ENCODE data around the gene KRT8.

The KRT8 gene

DNA sequence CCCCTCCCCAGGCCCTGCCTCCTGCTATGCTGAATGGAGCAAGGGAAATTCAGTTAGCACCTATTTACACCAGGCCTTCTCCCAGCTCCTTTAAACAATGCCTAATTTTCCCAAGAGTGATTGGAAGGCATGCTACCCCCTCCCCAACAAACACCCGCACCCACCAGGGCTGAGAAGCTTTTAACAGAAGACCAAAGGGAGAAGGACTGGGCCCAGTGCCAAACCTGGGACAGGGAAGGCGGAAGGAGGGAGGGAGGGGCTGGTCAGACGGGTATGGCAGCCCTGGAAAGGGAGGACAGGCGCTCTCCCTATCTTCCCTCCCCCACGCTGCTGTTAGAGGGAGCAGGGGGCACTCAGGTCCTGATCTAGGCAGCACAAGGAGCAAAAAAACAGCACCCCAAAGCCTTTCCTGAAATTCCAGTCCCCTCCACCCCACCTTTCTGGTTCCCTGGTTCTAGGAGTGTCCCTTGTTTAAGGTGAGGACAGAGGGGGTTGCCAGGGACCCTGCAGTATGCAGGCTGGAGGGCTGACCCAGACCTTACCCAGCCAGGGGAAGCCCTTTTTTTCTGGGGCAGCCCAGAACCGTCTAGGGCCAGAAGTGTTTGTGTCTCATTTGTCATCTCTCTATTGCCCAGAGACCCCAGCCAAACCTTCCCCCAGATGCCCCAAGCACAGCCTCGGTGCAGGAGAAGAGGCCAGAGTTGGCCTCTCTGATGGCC lies 2.4 kb upstream of the KRT8 start:
- no peak for DNase-seq (ENCODE audit: low read depth, low spot score)
- H3K9me3 ChIP-seq (ENCODE audit: insufficient read depth, low read length), result no peaks in the 10 kb centered on the region
- H3K36me3 ChIP-seq (ENCODE audit: insufficient read depth, insufficient read length, low read length), result peaks cover 23% of the 10 kb centered on the region
- peaks cover 27% of the 10 kb centered on the region for H3K4me1 ChIP-seq (ENCODE audit: insufficient read depth, insufficient read length)
- TF ChIP-seq SUZ12 (IDR thresholded peaks at IDR 0.05; ENCODE audit: extremely low read depth, insufficient read depth, insufficient read length) (no peak), YY1 (IDR thresholded peaks at IDR 0.05; ENCODE audit: insufficient read depth, insufficient read length) (no peak), ZNF274 (IDR thresholded peaks at IDR 0.05; ENCODE audit: low read depth, low read length) (no peak)
- H3K4me3 ChIP-seq (ENCODE audit: insufficient read length, low read depth), result no peak overlapping the region
- no peaks in the 10 kb centered on the region for H3K27me3 ChIP-seq (ENCODE audit: insufficient read depth, insufficient read length)
- H3K9ac ChIP-seq (ENCODE audit: insufficient read length, low read depth), result peak overlapping the region; percentile 47

DNA sequence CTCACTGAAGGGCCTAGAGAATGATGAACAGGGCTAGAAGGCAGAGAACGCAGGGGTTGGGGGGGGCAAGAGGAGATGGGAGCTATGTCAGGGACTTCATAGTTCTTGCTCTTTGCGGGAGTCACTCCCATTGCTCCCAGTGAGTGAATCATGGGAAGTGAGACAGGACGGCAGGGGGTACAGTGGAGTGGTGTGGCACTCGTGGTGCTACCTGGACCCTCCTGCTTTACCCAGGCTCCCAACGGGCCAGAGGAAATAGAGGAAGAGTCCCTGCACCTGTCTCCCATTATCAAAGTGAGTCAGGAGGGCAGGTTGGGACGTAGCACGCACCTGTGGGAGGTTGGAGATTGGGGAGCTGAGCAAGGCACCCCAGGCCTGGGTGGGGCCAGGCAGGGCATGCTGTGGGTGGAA lies 1.3 kb upstream of the KRT8 start:
- no peaks in the 10 kb centered on the region for H3K9me3 ChIP-seq (ENCODE audit: insufficient read depth, low read length)
- peak overlapping the region; percentile 69 for H3K9ac ChIP-seq (ENCODE audit: insufficient read length, low read depth)
- no peak overlapping the region for H3K4me3 ChIP-seq (ENCODE audit: insufficient read length, low read depth)
- H3K36me3 ChIP-seq (ENCODE audit: insufficient read depth, insufficient read length, low read length), result peaks cover 34% of the 10 kb centered on the region
- TF ChIP-seq ZNF274 (IDR thresholded peaks at IDR 0.05; ENCODE audit: low read depth, low read length), result no peak
- TF ChIP-seq SUZ12 (IDR thresholded peaks at IDR 0.05; ENCODE audit: extremely low read depth, insufficient read depth, insufficient read length), result no peak
- TF ChIP-seq YY1 (IDR thresholded peaks at IDR 0.05; ENCODE audit: insufficient read depth, insufficient read length), result no peak
- peaks cover 27% of the 10 kb centered on the region for H3K4me1 ChIP-seq (ENCODE audit: insufficient read depth, insufficient read length)
- no peak for DNase-seq (ENCODE audit: low read depth, low spot score)
- no peaks in the 10 kb centered on the region for H3K27me3 ChIP-seq (ENCODE audit: insufficient read depth, insufficient read length)

DNA sequence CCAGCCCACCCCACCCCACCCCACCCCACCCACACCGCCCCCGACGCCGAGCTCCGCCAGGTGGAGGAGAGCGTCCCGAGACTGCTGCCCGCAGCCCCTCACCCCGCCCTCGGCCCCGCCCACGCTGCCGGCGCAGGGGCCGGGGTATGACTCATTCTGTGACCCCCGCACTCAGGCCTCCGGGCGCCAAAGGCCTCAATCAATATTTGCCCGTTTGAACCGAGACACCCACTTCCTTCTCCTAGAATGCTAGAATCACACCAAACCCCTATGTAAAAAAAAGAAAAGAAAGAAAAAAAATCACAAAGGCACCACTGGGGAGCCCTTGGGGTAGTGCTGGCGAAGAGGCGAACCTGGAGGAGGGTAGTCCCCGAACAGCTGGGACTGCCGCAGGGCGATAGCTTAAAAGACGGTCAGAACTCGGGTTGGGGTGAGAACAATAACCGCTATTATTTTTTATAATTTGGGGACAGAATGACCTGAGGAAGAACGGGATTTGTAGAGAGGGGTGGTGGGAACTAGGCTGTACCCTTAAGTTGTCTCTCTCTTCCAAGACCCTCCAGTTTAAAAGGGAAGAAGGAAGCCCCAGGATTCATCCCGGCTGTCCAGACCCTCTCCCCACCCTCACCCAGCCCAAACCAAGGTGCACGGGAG lies 894 bp downstream of the KRT8 start:
- Histone ChIP-seq H3K27me3 (ENCODE audit: insufficient read depth, insufficient read length) (no peaks in the 10 kb centered on the region), H3K36me3 (ENCODE audit: insufficient read depth, insufficient read length, low read length) (peaks cover 55% of the 10 kb centered on the region), H3K4me1 (ENCODE audit: insufficient read depth, insufficient read length) (peaks cover 23% of the 10 kb centered on the region), H3K9me3 (ENCODE audit: insufficient read depth, low read length) (no peaks in the 10 kb centered on the region), H3K9ac (ENCODE audit: insufficient read length, low read depth) (peak overlapping the region; percentile 99), H3K4me3 (ENCODE audit: insufficient read length, low read depth) (peak overlapping the region; percentile 96)
- no peak for DNase-seq (ENCODE audit: low read depth, low spot score)
- TF ChIP-seq YY1 (IDR thresholded peaks at IDR 0.05; ENCODE audit: insufficient read depth, insufficient read length), result no peak
- no peak for TF ChIP-seq ZNF274 (IDR thresholded peaks at IDR 0.05; ENCODE audit: low read depth, low read length)
- TF ChIP-seq SUZ12 (IDR thresholded peaks at IDR 0.05; ENCODE audit: extremely low read depth, insufficient read depth, insufficient read length), result no peak

DNA sequence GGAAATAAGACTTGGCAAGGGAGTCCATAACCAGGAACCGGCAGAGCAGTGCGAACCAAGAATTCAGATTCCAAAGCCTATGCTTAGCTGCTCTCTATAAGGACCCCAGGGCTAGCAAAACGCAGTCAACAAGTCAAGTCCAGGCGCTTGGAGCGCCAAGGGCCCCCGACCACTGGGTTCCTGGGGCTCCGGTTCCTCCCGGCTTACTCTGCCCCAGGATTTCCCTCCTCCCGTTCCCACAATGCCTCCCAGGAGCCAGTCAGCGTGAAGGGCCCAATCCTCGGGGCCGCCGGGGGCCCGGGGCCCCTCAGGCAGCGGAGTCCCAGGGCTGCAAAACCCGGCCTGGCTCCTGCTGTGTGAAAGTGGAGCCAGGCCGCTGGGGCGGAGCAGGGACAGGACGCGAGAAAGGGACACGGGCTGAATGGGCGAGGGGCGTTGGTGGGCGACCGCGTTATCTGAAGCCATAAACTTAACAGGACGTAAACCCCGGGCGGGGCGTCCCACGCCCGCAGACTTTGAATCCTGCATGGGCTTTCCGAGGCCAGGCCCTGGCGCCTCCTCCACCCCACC lies 1.5 kb downstream of the KRT8 start:
- Histone ChIP-seq H3K36me3 (ENCODE audit: insufficient read depth, insufficient read length, low read length) (peaks cover 60% of the 10 kb centered on the region), H3K27me3 (ENCODE audit: insufficient read depth, insufficient read length) (no peaks in the 10 kb centered on the region), H3K9me3 (ENCODE audit: insufficient read depth, low read length) (no peaks in the 10 kb centered on the region), H3K4me3 (ENCODE audit: insufficient read length, low read depth) (peak overlapping the region; percentile 78), H3K4me1 (ENCODE audit: insufficient read depth, insufficient read length) (peaks cover 20% of the 10 kb centered on the region), H3K9ac (ENCODE audit: insufficient read length, low read depth) (peak overlapping the region; percentile 91)
- DNase-seq (ENCODE audit: low read depth, low spot score), result peak; percentile 82
- TF ChIP-seq SUZ12 (IDR thresholded peaks at IDR 0.05; ENCODE audit: extremely low read depth, insufficient read depth, insufficient read length) (no peak), YY1 (IDR thresholded peaks at IDR 0.05; ENCODE audit: insufficient read depth, insufficient read length) (no peak), ZNF274 (IDR thresholded peaks at IDR 0.05; ENCODE audit: low read depth, low read length) (no peak)

DNA sequence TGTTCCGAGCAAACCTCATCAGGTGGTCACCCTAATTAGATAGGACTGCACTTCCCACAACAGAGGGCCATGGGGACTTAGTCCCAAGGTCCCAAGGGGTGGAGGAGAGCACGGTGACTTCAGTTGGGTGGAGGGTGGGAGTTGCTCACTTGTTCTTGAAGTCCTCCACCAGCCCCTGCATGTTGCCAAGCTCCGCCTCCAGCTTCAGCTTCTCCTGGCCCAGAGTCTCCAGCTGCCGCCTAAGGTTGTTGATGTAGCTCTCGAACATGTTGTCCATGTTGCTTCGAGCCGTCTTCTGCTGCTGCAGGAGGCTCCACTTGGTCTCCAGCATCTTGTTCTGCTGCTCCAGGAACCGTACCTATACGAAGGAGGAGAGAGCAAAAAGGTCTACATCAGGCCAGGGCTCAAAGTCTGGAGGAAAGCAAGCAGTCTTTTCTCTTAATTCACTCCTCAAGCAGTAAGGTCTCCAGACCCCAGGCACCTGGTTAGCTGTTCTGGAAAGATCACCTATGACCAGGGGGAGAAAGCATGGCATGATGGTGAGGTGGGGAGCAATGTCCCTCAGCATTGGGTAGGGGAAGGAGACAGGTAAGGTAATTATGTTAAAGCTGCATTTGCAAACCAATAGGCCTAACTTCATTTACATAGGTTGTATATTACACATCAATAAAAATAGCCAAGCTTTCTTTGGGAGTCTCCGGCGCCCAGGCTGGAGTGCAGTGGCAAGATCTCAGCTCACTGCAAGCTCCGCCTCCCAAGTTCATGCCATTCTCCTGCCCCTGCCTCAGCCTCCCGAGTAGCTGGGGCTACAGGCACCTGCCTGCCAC lies 2.9 kb downstream of the KRT8 start:
- Histone ChIP-seq H3K4me1 (ENCODE audit: insufficient read depth, insufficient read length) (peaks cover 12% of the 10 kb centered on the region), H3K9me3 (ENCODE audit: insufficient read depth, low read length) (no peaks in the 10 kb centered on the region), H3K4me3 (ENCODE audit: insufficient read length, low read depth) (no peak overlapping the region), H3K9ac (ENCODE audit: insufficient read length, low read depth) (no peak overlapping the region), H3K36me3 (ENCODE audit: insufficient read depth, insufficient read length, low read length) (peaks cover 74% of the 10 kb centered on the region), H3K27me3 (ENCODE audit: insufficient read depth, insufficient read length) (no peaks in the 10 kb centered on the region)
- DNase-seq (ENCODE audit: low read depth, low spot score), result no peak
- TF ChIP-seq YY1 (IDR thresholded peaks at IDR 0.05; ENCODE audit: insufficient read depth, insufficient read length) (no peak), SUZ12 (IDR thresholded peaks at IDR 0.05; ENCODE audit: extremely low read depth, insufficient read depth, insufficient read length) (no peak), ZNF274 (IDR thresholded peaks at IDR 0.05; ENCODE audit: low read depth, low read length) (no peak)

DNA sequence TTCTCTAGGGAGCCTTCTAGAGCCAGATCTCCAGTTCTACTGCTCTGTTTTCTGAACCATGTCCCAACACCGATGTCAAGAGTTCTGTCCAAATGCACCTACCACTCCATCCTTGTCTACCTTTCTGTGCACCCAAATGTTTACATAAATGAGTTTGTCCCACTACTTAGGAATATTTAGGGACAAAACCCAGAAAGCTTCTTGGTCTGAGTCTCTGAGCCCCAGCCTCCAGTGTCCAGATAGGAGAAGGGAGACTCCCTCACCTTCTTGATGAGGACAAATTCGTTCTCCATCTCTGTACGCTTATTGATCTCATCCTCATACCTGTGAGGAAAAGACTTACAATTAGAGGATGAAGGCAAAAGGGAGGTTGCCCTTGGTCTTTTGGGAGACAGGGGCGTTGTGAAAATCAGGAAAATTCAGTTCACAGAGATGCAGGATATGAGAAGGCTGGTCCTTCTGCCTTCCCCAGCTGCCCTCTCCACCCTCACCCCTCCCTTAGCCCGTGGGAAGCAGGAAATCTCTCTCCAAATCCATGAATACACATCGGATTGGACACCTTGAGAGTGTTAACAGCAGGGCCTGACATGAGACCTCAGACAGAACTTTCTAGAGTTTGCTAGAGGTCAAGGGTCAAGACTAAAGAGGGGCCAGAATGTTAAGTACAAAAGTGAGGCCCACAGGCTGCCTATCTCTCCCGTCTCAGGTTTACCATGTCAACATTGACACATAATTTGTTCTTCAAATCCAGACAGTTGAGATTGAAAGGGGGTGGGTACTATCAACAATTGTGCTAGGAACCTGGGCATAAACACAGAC lies 3.8 kb downstream of the KRT8 start:
- Histone ChIP-seq H3K9me3 (ENCODE audit: insufficient read depth, low read length) (no peaks in the 10 kb centered on the region), H3K27me3 (ENCODE audit: insufficient read depth, insufficient read length) (no peaks in the 10 kb centered on the region), H3K4me1 (ENCODE audit: insufficient read depth, insufficient read length) (peaks cover 12% of the 10 kb centered on the region), H3K9ac (ENCODE audit: insufficient read length, low read depth) (no peak overlapping the region), H3K36me3 (ENCODE audit: insufficient read depth, insufficient read length, low read length) (peaks cover 82% of the 10 kb centered on the region), H3K4me3 (ENCODE audit: insufficient read length, low read depth) (no peak overlapping the region)
- TF ChIP-seq ZNF274 (IDR thresholded peaks at IDR 0.05; ENCODE audit: low read depth, low read length), result no peak
- TF ChIP-seq YY1 (IDR thresholded peaks at IDR 0.05; ENCODE audit: insufficient read depth, insufficient read length), result no peak
- TF ChIP-seq SUZ12 (IDR thresholded peaks at IDR 0.05; ENCODE audit: extremely low read depth, insufficient read depth, insufficient read length), result no peak
- no peak for DNase-seq (ENCODE audit: low read depth, low spot score)
